ENCODE results near the gene COX6A2. TPM values are rescaled to one million over a fixed set of nuclear protein-coding genes. Genes with fewer than 3 reads are reported as not detected.

Gene COX6A2
- total RNA-seq, 1 donor from 2014 or later = not detected

DNA sequence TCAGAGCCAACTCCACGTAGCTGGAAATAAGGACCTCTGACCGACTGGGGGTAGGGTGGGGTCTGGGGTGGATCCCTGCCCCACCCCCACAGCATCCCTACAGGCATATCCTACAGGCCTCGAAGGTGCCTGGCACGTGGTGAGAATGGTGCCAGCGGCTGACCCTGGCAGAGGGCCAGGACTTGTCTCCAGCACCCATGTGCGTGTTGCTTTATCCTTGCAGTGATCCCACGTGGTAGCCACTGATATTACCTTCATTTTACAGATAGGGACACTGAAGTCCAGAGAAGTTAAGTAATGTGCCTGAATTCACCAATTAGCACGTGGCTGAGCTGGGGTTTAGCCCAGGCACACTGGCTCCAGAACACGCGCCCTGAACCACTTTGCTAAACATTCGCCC is 26.7 kb downstream of the COX6A2 start:
- H3K4me1 Mint-ChIP-seq (ENCODE audit: unreplicated experiment) = no peaks in the 10 kb centered on the region
- no peak overlapping the region for H3K27ac Mint-ChIP-seq

DNA sequence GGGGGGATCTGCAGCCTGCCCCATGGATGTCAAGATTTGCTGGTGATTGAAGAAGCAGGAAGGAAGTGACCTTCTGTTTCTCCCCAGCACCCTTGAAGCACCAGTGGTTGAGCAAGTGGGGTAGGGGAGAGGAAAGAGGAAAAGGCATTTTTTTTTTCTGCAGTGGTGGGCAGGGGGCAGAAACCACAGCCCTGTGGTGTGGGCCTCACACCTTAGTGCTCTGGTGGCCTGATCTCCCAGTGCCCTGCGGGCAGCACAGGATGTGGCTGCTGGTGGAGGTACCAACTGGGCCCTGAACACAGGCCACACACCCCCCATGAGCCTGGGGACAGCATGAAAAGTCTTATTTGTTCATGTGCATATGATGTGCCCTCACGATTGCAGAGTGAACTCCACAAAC is 28.0 kb downstream of the COX6A2 start:
- DNase-seq (ENCODE audit: extremely low spot score, unreplicated experiment) = no peak
- Mint-ChIP-seq H3K27ac (no peak overlapping the region), H3K4me1 (ENCODE audit: unreplicated experiment) (no peaks in the 10 kb centered on the region), H3K36me3 (no peaks in the 10 kb centered on the region), H3K9me3 (no peaks in the 10 kb centered on the region), H3K4me3 (no peak overlapping the region), H3K27me3 (no peaks in the 10 kb centered on the region)
- TF ChIP-seq, protein P1, sequence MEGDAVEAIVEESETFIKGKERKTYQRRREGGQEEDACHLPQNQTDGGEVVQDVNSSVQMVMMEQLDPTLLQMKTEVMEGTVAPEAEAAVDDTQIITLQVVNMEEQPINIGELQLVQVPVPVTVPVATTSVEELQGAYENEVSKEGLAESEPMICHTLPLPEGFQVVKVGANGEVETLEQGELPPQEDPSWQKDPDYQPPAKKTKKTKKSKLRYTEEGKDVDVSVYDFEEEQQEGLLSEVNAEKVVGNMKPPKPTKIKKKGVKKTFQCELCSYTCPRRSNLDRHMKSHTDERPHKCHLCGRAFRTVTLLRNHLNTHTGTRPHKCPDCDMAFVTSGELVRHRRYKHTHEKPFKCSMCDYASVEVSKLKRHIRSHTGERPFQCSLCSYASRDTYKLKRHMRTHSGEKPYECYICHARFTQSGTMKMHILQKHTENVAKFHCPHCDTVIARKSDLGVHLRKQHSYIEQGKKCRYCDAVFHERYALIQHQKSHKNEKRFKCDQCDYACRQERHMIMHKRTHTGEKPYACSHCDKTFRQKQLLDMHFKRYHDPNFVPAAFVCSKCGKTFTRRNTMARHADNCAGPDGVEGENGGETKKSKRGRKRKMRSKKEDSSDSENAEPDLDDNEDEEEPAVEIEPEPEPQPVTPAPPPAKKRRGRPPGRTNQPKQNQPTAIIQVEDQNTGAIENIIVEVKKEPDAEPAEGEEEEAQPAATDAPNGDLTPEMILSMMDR (conservative IDR thresholded peaks at IDR 0.05) = no peak

More for the DNA sequence above, 26.7 kb downstream of the COX6A2 start:
- no peaks in the 10 kb centered on the region for H3K9me3 Mint-ChIP-seq
- no peaks in the 10 kb centered on the region for H3K36me3 Mint-ChIP-seq
- no peaks in the 10 kb centered on the region for H3K27me3 Mint-ChIP-seq
- TF ChIP-seq, protein P1 (conservative IDR thresholded peaks at IDR 0.05) = no peak
- no peak overlapping the region for H3K4me3 Mint-ChIP-seq
- no peak for DNase-seq (ENCODE audit: extremely low spot score, unreplicated experiment)

DNA sequence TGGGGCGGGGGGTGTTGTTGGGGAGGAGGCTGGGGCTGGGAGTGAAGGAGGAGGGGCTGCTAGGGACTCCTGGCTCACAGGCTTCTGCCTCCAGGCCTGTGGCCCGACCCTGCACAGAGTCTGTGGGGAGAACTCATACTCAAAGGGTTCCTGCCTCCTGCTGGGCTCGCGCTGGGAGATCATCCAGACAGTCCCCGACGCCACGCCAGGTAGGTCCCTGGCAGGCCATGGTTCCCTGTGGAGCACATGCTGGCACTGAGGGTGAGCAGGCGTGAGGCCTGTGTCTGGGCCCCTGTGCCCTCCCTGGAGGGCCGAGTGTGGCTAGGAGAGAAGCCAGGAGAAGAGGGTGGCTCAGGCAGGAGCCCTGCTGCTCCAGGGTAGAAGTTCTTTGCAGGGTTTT is 30.5 kb downstream of the COX6A2 start:
- Mint-ChIP-seq H3K4me1 (ENCODE audit: unreplicated experiment) (no peaks in the 10 kb centered on the region), H3K4me3 (no peak overlapping the region), H3K27ac (no peak overlapping the region), H3K9me3 (no peaks in the 10 kb centered on the region), H3K36me3 (no peaks in the 10 kb centered on the region), H3K27me3 (no peaks in the 10 kb centered on the region)
- DNase-seq (ENCODE audit: extremely low spot score, unreplicated experiment) = no peak
- TF ChIP-seq, protein P1 (conservative IDR thresholded peaks at IDR 0.05) = no peak

DNA sequence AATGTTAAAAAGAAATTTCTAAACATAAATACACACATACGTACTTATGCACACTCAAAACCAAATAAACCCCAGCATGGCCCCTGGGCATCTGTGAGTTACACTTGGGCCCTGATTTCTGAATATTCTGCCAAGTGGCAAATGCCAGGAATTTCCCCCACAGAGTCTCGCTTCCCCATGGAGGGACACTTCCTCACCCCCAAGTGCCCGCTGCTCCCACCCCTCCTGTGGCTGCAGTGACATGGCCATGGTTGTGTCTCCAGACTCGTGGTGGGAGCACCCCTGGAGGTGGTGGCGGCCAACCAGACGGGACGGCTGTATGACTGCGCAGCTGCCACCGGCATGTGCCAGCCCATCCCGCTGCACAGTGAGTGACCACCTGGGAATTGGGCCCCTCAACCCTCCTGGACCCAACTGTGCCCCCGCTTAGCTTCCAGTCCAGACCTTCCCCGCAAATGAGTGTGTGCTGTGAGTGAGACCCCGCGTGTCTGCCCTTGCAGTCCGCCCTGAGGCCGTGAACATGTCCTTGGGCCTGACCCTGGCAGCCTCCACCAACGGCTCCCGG is 31.0 kb downstream of the COX6A2 start:
- no peaks in the 10 kb centered on the region for H3K27me3 Mint-ChIP-seq
- H3K4me3 Mint-ChIP-seq = no peak overlapping the region
- no peak for DNase-seq (ENCODE audit: extremely low spot score, unreplicated experiment)
- no peaks in the 10 kb centered on the region for H3K36me3 Mint-ChIP-seq
- H3K4me1 Mint-ChIP-seq (ENCODE audit: unreplicated experiment) = no peaks in the 10 kb centered on the region
- TF ChIP-seq, protein P1 (conservative IDR thresholded peaks at IDR 0.05) = no peak
- no peaks in the 10 kb centered on the region for H3K9me3 Mint-ChIP-seq
- no peak overlapping the region for H3K27ac Mint-ChIP-seq

DNA sequence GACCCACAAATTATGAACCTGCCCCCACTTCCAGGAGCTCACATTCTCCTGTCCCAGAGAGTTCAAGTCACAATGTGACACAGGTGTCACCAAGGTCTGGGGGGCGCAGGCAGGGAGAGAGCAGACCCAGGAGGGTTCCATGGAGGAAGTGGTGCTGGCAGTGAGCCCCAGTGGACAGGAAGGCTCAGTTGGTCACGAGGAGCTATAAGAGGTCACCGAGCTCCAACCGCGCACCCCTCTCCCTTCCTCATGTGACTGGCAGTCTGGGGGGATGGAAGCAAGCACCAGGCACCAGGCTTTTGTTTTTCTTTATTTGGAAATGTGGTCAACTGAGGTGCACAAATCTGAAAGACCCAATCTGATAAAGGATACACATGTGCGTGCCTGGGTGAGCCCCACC is 32.5 kb downstream of the COX6A2 start:
- TF ChIP-seq, protein P1 (conservative IDR thresholded peaks at IDR 0.05) = no peak
- no peak overlapping the region for H3K4me3 Mint-ChIP-seq
- no peaks in the 10 kb centered on the region for H3K27me3 Mint-ChIP-seq
- DNase-seq (ENCODE audit: extremely low spot score, unreplicated experiment) = no peak
- no peaks in the 10 kb centered on the region for H3K36me3 Mint-ChIP-seq
- H3K27ac Mint-ChIP-seq = no peak overlapping the region
- H3K9me3 Mint-ChIP-seq = no peaks in the 10 kb centered on the region
- H3K4me1 Mint-ChIP-seq (ENCODE audit: unreplicated experiment) = no peaks in the 10 kb centered on the region

DNA sequence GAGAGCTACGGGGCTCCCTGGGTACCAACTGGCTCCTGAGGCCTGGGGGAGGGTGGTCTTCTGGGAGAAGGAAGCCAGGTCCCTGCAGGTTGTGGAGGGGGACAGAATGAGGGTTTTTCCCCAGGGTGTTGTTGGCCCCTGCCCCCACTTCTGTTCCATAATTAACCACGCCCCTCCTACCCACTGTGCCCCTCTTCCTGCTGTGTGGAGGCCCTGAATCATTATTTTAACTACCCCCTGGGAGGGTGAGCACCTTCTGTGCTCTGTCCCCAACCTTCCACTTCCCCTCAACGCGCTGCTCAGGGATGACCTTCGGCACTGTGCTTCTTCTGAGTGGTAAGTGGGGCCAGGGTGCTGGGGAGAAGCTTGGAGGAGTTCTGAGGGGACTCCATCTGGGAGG is 35.1 kb downstream of the COX6A2 start, which contains the start of gene ITGAD:
Gene ITGAD (plus strand): TSS at position 280 of the 400 bp plus-strand sequence. CDS start 26 bp downstream, at position 306.
- Mint-ChIP-seq H3K4me3 (no peak within 1 kb of the TSS), H3K9me3 (no peaks in the 10 kb centered on the region), H3K27me3 (peaks cover 9% of the 10 kb centered on the region), H3K27ac (no peak within 1 kb of the TSS), H3K4me1 (ENCODE audit: unreplicated experiment) (no peaks in the 10 kb centered on the region), H3K36me3 (no peaks in the 10 kb centered on the region)
- no peak for DNase-seq (ENCODE audit: extremely low spot score, unreplicated experiment)
- TF ChIP-seq, protein P1 (conservative IDR thresholded peaks at IDR 0.05) = no peak

Measured in type B pancreatic cell (in vitro differentiated cells).